Common myeloid progenitor, CD34-positive (primary cell): ENCODE measurements around the gene KIF1A.

Experiments used
- CTCF ChIA-PET: fragments of 350-600 bp; sonication (Branson Sonifier 250); formaldehyde crosslinking; loops from one replicate; lab custom pipeline; 2021; ENCODE audit warnings: antibody characterized with exemption; lab: Charles Lee
- POLR2A ChIA-PET: fragments of 350-600 bp; sonication (Branson Sonifier 250); formaldehyde crosslinking; loops from one replicate; lab custom pipeline; 2021; ENCODE audit warnings: antibody characterized with exemption; lab: Charles Lee
- DNase-seq, 3 donors: peaks; one replicate each; pipeline versions ENCODE4 v3.0.0 to v3.0.0-alpha.2; 2013
- H3K27ac ChIP-seq, 2 experiments: 1 replicate in 1 of 2; 2 replicates in 1 of 2; pipeline ENCODE4 v1.7.0; 2013; ENCODE audit warnings: inconsistent platforms in 2 of 2, low read length in 2 of 2, mild to moderate bottlenecking in 2 of 2, low read depth in 1 of 2, moderate library complexity in 1 of 2; ENCODE audit not compliant: severe bottlenecking in 2 of 2, insufficient read depth in 1 of 2, poor library complexity in 1 of 2
- H3K27me3 ChIP-seq, 5 experiments: replicated peaks in 2 of 5; 1 replicate in 3 of 5; 2 replicates in 2 of 5; pipeline versions ENCODE4 v1.6.1 to v1.7.0; 2013; ENCODE audit warnings: low read length in 4 of 5, mild to moderate bottlenecking in 2 of 5, moderate library complexity in 2 of 5, inconsistent platforms in 1 of 5; ENCODE audit not compliant: insufficient read depth in 5 of 5, control insufficient read depth in 4 of 5
- H3K36me3 ChIP-seq, 4 experiments: 1 replicate in 2 of 4; 2 replicates in 2 of 4; pipeline versions ENCODE4 v1.6.1 to v1.7.0; 2013; ENCODE audit warnings: low read length in 3 of 4, control low read depth in 1 of 4, mild to moderate bottlenecking in 1 of 4; ENCODE audit not compliant: control insufficient read depth in 4 of 4, insufficient read depth in 4 of 4
- H3K4me1 ChIP-seq, 4 experiments: 1 replicate in 3 of 4; 2 replicates in 1 of 4; pipeline versions ENCODE4 v1.6.1 to v1.7.1; 2013; ENCODE audit warnings: low read length in 3 of 4, mild to moderate bottlenecking in 3 of 4, control low read depth in 1 of 4, inconsistent platforms in 1 of 4, moderate library complexity in 1 of 4; ENCODE audit not compliant: control insufficient read depth in 4 of 4, insufficient read depth in 4 of 4; ENCODE audit errors: control extremely low read depth in 1 of 4
- H3K4me3 ChIP-seq, 7 experiments: 1 replicate in 4 of 7; 2 replicates in 3 of 7; pipeline versions ENCODE4 v1.5.1 to v1.7.0; 2013; ENCODE audit warnings: mild to moderate bottlenecking in 7 of 7, low read length in 6 of 7, moderate library complexity in 6 of 7, inconsistent platforms in 2 of 7, low read depth in 2 of 7, control low read depth in 1 of 7; ENCODE audit not compliant: insufficient read depth in 4 of 7, control insufficient read depth in 1 of 7; ENCODE audit errors: extremely low read depth in 1 of 7
- H3K9me3 ChIP-seq, 5 experiments: 1 replicate in 4 of 5; 2 replicates in 1 of 5; pipeline versions ENCODE4 v1.6.1 to v1.7.1; 2013; ENCODE audit warnings: low read length in 4 of 5, mild to moderate bottlenecking in 2 of 5, inconsistent platforms in 1 of 5, low read depth in 1 of 5, moderate library complexity in 1 of 5; ENCODE audit not compliant: control insufficient read depth in 4 of 5, insufficient read depth in 2 of 5; ENCODE audit errors: control extremely low read depth in 1 of 5
- WGBS: methylation state at CpG from one replicate; pipeline ENCODE4 v1.1.5; 2013; ENCODE audit not compliant: insufficient coverage; 5-methylcytosine and 5-hydroxymethylcytosine counted together

Gene KIF1A

GRCh38 chr2:240705204-240705791, 114.7 kb downstream of the KIF1A start:
- CTCF ChIA-PET: interaction anchor here (0.8 kb wide), 1 partner anchor 473 kb away, joined by 3 read pairs; no protein-coding TSS in a partner anchor
- peak; percentile 17 to 73 (median 64) for DNase-seq

GRCh38 chr2:240704651-240705050, 115.4 kb downstream of the KIF1A start:
- ChIA-PET CTCF (no interaction called here), POLR2A (no interaction called here)
- H3K4me1 ChIP-seq: peaks cover 0 to 14% (median 11%) of the 10 kb centered on the region in 4 experiments
- no peaks in the 10 kb centered on the region for H3K9me3 ChIP-seq
- H3K27ac ChIP-seq: no peak overlapping the region
- no peaks in the 10 kb centered on the region for H3K27me3 ChIP-seq
- 84% methylated on average over 12 of the region's 19 CpGs for WGBS
- DNase-seq: no peak
- H3K36me3 ChIP-seq: no peaks in the 10 kb centered on the region
- H3K4me3 ChIP-seq: no peak overlapping the region

More at GRCh38 chr2:240705204-240705791, 114.7 kb downstream of the KIF1A start:
- Histone ChIP-seq H3K4me1 (peaks cover 0 to 14% (median 11%) of the 10 kb centered on the region in 4 experiments), H3K27ac (no peak overlapping the region), H3K27me3 (no peaks in the 10 kb centered on the region), H3K9me3 (no peaks in the 10 kb centered on the region), H3K4me3 (peak overlapping the region in 3 of 7 experiments; percentile 45 to 68 (median 48)), H3K36me3 (no peaks in the 10 kb centered on the region)
- POLR2A ChIA-PET: no interaction called here
- 9% methylated on average over 11 of the region's 12 CpGs for WGBS

GRCh38 chr2:240703417-240704341, 116.3 kb downstream of the KIF1A start:
- Histone ChIP-seq H3K4me1 (peaks cover 0 to 14% (median 11%) of the 10 kb centered on the region in 4 experiments), H3K36me3 (no peaks in the 10 kb centered on the region), H3K27ac (no peak overlapping the region), H3K27me3 (no peaks in the 10 kb centered on the region), H3K4me3 (no peak overlapping the region), H3K9me3 (no peaks in the 10 kb centered on the region)
- 97% methylated on average over 15 of the region's 18 CpGs for WGBS
- DNase-seq: no peak
- ChIA-PET CTCF (no interaction called here), POLR2A (no interaction called here)

GRCh38 chr2:240702640-240703011, 117.4 kb downstream of the KIF1A start:
- H3K27me3 ChIP-seq: no peaks in the 10 kb centered on the region
- POLR2A ChIA-PET: interaction anchor here (0.6 kb wide), 1 partner anchor 11 kb away, joined by 3 read pairs; no protein-coding TSS in a partner anchor
- peaks cover 0 to 14% (median 11%) of the 10 kb centered on the region in 4 experiments for H3K4me1 ChIP-seq
- H3K27ac ChIP-seq: no peak overlapping the region
- WGBS: 96% methylated on average over 9 of the region's 9 CpGs
- no peak overlapping the region for H3K4me3 ChIP-seq
- CTCF ChIA-PET: no interaction called here
- no peaks in the 10 kb centered on the region for H3K9me3 ChIP-seq
- H3K36me3 ChIP-seq: no peaks in the 10 kb centered on the region
- no peak for DNase-seq

- 98% methylated on average over 25 of the region's 30 CpGs for WGBS
- CTCF ChIA-PET: no interaction called here
- no peak for DNase-seq
- H3K27me3 ChIP-seq: no peaks in the 10 kb centered on the region
- no peaks in the 10 kb centered on the region for H3K9me3 ChIP-seq
- H3K4me1 ChIP-seq: peaks cover 0 to 14% (median 11%) of the 10 kb centered on the region in 4 experiments
- no peaks in the 10 kb centered on the region for H3K36me3 ChIP-seq
- no peak overlapping the region for H3K4me3 ChIP-seq
- POLR2A ChIA-PET: no interaction called here
- no peak overlapping the region for H3K27ac ChIP-seq
These were observed 118.0 kb downstream of the KIF1A start for GRCh38 chr2:240701736-240702639.

DNA sequence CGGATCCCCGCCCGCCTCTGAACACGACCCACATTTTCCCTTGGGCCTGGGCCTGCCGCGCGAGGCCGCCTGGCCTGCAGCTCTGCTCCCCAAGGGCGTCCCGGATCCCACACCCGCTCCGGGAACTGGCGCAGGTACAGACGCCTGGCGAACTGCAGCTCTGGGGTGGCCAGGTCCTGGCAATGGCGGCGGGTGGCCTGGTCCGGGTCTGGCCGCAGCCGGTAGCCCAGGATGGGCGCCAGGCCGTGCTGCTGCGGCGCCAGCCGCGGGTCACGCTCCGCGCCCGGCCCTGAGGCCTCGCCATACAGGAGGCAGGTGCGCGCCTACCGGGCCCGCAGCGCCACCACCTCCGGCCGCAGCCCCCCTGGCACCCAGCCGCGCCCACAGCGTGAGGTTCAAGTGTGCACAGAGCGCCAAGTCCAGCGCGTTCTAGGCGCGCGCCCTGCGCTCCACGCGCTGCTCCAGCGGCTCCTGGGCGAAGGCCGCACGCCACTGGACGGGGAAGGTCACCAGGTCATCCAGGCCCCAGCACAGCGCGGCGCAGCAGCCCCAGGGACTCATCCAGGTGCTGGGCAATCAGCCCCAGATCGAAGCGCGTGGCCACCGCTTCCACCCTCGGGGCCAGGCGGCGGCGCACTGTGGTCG, 118.8 kb downstream of the KIF1A start:
- no peaks in the 10 kb centered on the region for H3K36me3 ChIP-seq
- H3K27me3 ChIP-seq: no peaks in the 10 kb centered on the region
- no peak for DNase-seq
- CTCF ChIA-PET: no interaction called here
- no peaks in the 10 kb centered on the region for H3K9me3 ChIP-seq
- H3K4me1 ChIP-seq: peaks cover 0 to 14% (median 11%) of the 10 kb centered on the region in 4 experiments
- POLR2A ChIA-PET: no interaction called here
- H3K27ac ChIP-seq: no peak overlapping the region
- 93% methylated on average over 65 of the region's 67 CpGs for WGBS
- no peak overlapping the region for H3K4me3 ChIP-seq
